ENCODE results near the gene ZNF579. TPM values are rescaled to one million over a fixed set of nuclear protein-coding genes. Genes with fewer than 3 reads are reported as not detected.
"Not testable (repeated sequence)": the region's sequence is repeated elsewhere in the genome, so short reads cannot be mapped to it uniquely, and the experiment has no call there.

ZNF579 gene
- total and polyA plus RNA-seq, 2 of the 8 experiments (the other 6 are each of a cell fraction or from before 2014, with no cell fraction given): 10.0 to 18.9 TPM

DNA sequence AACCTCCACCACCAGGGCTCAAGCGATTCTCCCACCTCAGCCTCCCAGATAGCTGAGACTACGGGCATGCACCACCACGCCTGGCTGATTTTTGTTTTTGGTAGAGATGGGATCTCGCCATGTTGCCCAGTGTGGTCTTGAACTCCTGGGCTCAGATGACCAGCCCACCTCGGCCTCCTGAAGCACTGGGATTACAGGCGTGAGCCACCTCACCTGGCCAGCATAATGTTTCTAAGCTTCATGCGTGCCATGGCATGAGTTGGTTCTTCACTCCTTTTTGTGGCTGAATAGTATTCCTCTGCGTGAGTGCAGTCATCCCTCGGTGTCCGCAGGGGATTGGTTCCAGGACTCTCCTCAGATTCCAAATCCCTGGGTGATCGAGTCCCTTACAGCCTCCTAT is 4.2 kb upstream of the ZNF579 start (continued):
- no peak for TF ChIP-seq SRF (IDR thresholded peaks at IDR 0.05; ENCODE audit: low read depth, low read length)
- no peak for TF ChIP-seq SP2 (IDR thresholded peaks at IDR 0.05; ENCODE audit: low read length)
- no peak for TF ChIP-seq EZH2 (IDR thresholded peaks at IDR 0.05; ENCODE audit: low read depth, low read length, severe bottlenecking)
- TF ChIP-seq TCF12 (IDR thresholded peaks at IDR 0.05; ENCODE audit: low read depth, low read length): no peak

DNA sequence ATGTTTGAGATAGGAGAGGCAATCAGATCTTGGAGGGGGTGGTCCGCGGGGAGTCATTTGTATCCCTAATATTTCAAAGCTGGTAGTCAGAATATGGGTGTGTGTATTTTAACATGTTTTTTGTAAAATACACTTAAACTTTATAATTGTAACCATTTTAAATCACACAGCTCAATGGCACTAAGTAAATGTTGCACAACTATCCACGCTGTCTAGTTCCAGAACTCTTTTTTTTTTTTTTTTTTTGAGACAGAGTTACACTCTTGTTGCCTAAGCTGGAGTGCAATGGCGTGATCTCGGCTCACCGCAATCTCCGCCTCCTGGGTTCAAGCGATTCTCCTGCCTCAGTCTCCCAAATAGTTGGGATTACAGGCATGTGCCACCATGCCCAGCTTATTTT is 3.2 kb upstream of the ZNF579 start:
- H4K8ac ChIP-seq (ENCODE audit: extremely low read depth, insufficient read depth, low read length); H3K14ac ChIP-seq (ENCODE audit: insufficient read length); H3K9me3 ChIP-seq (ENCODE audit: insufficient read depth in 2 of 2, low read depth in 1 of 2, low read length in 1 of 2); H3K56ac ChIP-seq (replicated peaks; ENCODE audit: insufficient read length, low read depth, low read length); H3K27me3 ChIP-seq (replicated peaks in 1 of 4; ENCODE audit: control insufficient read depth in 3 of 4, extremely low read depth in 1 of 4, insufficient read depth in 3 of 4, low read length in 3 of 4); H2BK12ac ChIP-seq (ENCODE audit: low read depth, low read length); H2BK15ac ChIP-seq (ENCODE audit: low read length); H3K79me2 ChIP-seq (ENCODE audit: control insufficient read depth in 1 of 2, insufficient read depth in 2 of 2, low read length in 2 of 2); DNase-seq (ENCODE audit: low read depth in 1 of 2, low spot score in 2 of 2); H2BK120ac ChIP-seq (replicated peaks; ENCODE audit: low read depth, low read length); FAIRE-seq; H2AK5ac ChIP-seq (ENCODE audit: low read depth, low read length); H3K79me1 ChIP-seq (ENCODE audit: low read depth, low read length); H2BK5ac ChIP-seq (ENCODE audit: low read depth, low read length); H3K9ac ChIP-seq (replicated peaks in 1 of 4; ENCODE audit: extremely low read depth in 1 of 4, low read depth in 3 of 4, low read length in 3 of 4); H3K27ac ChIP-seq (ENCODE audit: low read depth, low read length); H3K4me2 ChIP-seq (ENCODE audit: insufficient read depth in 1 of 2, low read depth in 2 of 2, low read length in 2 of 2); H4K20me1 ChIP-seq (replicated peaks in 1 of 2; ENCODE audit: control insufficient read depth in 1 of 2, insufficient read depth in 2 of 2, low read length in 2 of 2); H2BK20ac ChIP-seq (ENCODE audit: low read length); H4K5ac ChIP-seq (ENCODE audit: insufficient read length, low read depth, low read length); H3K23ac ChIP-seq (ENCODE audit: insufficient read length); H2AFZ ChIP-seq (ENCODE audit: low read length); H4K91ac ChIP-seq (replicated peaks; ENCODE audit: insufficient read length, low read length); H3K4me3 ChIP-seq (ENCODE audit: extremely low read depth in 1 of 4, insufficient read depth in 2 of 4, low read depth in 3 of 4, low read length in 4 of 4); H3K4ac ChIP-seq (replicated peaks; ENCODE audit: insufficient read length, low read depth, low read length); H3K36me3 ChIP-seq (ENCODE audit: control insufficient read depth in 2 of 4, insufficient read depth in 4 of 4, low read length in 3 of 4); H3K18ac ChIP-seq (ENCODE audit: extremely low read depth, low read length); H3K4me1 ChIP-seq (replicated peaks in 1 of 4; ENCODE audit: control insufficient read depth in 3 of 4, insufficient read depth in 4 of 4, low read length in 3 of 4): not testable (repeated sequence)
- ChIA-PET POLR2A (ENCODE audit: partially characterized antibody) (interaction anchor here (0.5 to 1.7 kb wide), 6 partner anchors 15 to 194 kb away, joined by 3 to 8 read pairs (median 4); partner anchors contain the start of genes FIZ1 and UBE2S), CTCF (ENCODE audit: partially characterized antibody) (interaction anchor here (1.0 to 2.3 kb wide), 2 partner anchors 17 to 48 kb away, joined by 3 to 8 read pairs; no protein-coding TSS in a partner anchor)
- peaks cover 17% of the 10 kb centered on the region for H3K23me2 ChIP-seq (ENCODE audit: low read depth, low read length)
- 88% methylated on average over 7 of the region's 8 CpGs; no CpG with 5 or more reads in 1 of the 2 experiments for WGBS, 2 experiments (ENCODE audit: extremely low coverage in 1 of 2, insufficient coverage in 1 of 2, insufficient read length in 1 of 2, insufficient replicate concordance in 2 of 2, low coverage in 1 of 2, low lambda C conversion rate in 2 of 2, missing lambda C conversion rate in 1 of 2)

Data from H1 (cell line).